Suprapubic skin (tissue), 4 donors: Measurements from ENCODE around the gene TMEM63A.

ENCODE experiments used
- POLR2A ChIP-seq, 2 donors: fragments of 450-650 bp; IDR thresholded peaks; one replicate each; pipeline ENCODE4 v1.6.1; 2017; ENCODE audit warnings: antibody characterized with exemption in 2 of 2, mild to moderate bottlenecking in 2 of 2, moderate library complexity in 2 of 2
- POLR2AphosphoS5 ChIP-seq, 3 donors: sonication (generic); formaldehyde crosslinking; IDR thresholded peaks; one replicate each; pipeline ENCODE4 v1.6.1; 2017; ENCODE audit warnings: antibody characterized with exemption in 3 of 3
- TF ChIP-seq, protein P1 (sequence below), 2 donors: fragments of 200-600 bp in 1 of 2; fragments of 450-650 bp in 1 of 2; sonication (generic) in 1 of 2; IDR thresholded peaks; one replicate each; pipeline ENCODE4 v1.5.1; 2016 to 2019; ENCODE audit warnings: antibody characterized with exemption in 2 of 2, mild to moderate bottlenecking in 1 of 2, moderate library complexity in 1 of 2

DNA sequence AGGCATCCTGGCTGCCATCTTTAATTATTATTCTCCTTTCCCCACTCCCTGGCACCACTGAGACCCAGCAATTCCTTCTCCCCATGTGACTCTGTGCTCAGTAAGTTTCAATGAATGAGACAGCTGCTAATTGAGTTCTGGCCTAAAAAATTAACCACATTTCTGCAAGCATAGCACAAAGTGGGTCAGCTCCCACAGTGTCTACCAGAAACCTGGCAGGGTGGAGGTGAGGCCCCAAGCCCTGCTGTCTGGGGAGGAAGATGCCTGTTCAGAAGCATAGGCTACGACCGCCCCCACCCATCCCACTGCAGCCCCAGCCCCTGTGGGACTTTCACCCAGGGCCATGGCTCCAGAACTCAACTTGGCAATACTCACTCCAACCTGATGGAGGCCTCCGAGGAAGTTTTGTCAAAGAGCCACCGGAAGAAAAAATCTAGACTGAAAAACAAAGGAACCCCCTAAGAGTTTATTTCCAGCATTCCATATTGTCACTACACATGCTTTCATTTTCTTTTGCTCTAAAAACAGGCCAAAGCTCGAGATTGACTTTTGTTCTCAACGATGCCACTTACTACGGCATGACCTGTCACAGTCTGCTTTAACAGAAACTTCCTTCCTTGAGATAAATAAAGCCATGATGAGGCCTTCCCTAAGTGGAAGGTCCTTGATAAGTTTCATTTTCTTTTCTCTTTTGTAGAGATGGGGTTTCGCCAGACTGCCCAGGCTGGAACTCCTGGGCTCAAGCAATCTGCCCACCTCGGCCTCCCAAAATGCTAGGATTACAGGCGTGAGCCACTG lies 26.5 kb downstream of the TMEM63A start:
- TF ChIP-seq POLR2A (IDR thresholded peaks at IDR 0.05): no peak
- TF ChIP-seq POLR2AphosphoS5 (IDR thresholded peaks at IDR 0.05): no peak
- TF ChIP-seq, protein P1, sequence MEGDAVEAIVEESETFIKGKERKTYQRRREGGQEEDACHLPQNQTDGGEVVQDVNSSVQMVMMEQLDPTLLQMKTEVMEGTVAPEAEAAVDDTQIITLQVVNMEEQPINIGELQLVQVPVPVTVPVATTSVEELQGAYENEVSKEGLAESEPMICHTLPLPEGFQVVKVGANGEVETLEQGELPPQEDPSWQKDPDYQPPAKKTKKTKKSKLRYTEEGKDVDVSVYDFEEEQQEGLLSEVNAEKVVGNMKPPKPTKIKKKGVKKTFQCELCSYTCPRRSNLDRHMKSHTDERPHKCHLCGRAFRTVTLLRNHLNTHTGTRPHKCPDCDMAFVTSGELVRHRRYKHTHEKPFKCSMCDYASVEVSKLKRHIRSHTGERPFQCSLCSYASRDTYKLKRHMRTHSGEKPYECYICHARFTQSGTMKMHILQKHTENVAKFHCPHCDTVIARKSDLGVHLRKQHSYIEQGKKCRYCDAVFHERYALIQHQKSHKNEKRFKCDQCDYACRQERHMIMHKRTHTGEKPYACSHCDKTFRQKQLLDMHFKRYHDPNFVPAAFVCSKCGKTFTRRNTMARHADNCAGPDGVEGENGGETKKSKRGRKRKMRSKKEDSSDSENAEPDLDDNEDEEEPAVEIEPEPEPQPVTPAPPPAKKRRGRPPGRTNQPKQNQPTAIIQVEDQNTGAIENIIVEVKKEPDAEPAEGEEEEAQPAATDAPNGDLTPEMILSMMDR (IDR thresholded peaks at IDR 0.05): no peak
